Upper lobe of right lung (tissue), 1 donor: ENCODE data around the gene CDC20B. TPM values are rescaled to one million over a fixed set of nuclear protein-coding genes. Genes with fewer than 3 reads are reported as not detected.
"Not testable (repeated sequence)": the region's sequence is repeated elsewhere in the genome, so short reads cannot be mapped to it uniquely, and the experiment has no call there.

Source experiments
- ATAC-seq: fragments of 200-7000 bp; cut with Tn5 transposase; one replicate; pipeline ENCODE4 v1.9.1; 2020; ENCODE audit warnings: mild to moderate bottlenecking, moderate library complexity
- DNase-seq: peaks from one replicate; pipeline ENCODE4 v3.0.0-alpha.2; 2020
- H3K27ac ChIP-seq: fragments of 200-600 bp; one replicate; pipeline ENCODE4 v1.8.0; 2022
- H3K27me3 ChIP-seq: fragments of 200-600 bp; one replicate; pipeline ENCODE4 v1.8.0; 2022; ENCODE audit warnings: mild to moderate bottlenecking
- H3K36me3 ChIP-seq: fragments of 200-600 bp; one replicate; pipeline ENCODE4 v1.8.0; 2022
- H3K4me1 ChIP-seq: fragments of 200-600 bp; one replicate; pipeline ENCODE4 v1.8.0; 2022
- H3K4me3 ChIP-seq: fragments of 200-600 bp; one replicate; pipeline ENCODE4 v1.8.0; 2022; ENCODE audit warnings: mild to moderate bottlenecking
- H3K9me3 ChIP-seq: fragments of 200-600 bp; one replicate; pipeline ENCODE4 v1.8.0; 2022
- intact Hi-C: fragments of 100-400 bp; cut with DNase I; formaldehyde crosslinking; loops from one replicate; pipeline ENCODE4 v1.11.0; 2022
- total RNA-seq: library from RNA; stranded (reverse); fragmentation: NEBNext Ultra II Directional; extraction: Animal tissue kit (Norgen Biotek cat#: 25700); gene quantifications from one replicate; pipeline ENCODE4 v1.2.1, GENCODE V29; 2021
- TF ChIP-seq, protein P1 (sequence below): fragments of 200-600 bp; IDR thresholded peaks from one replicate; pipeline ENCODE4 v1.8.0; 2022; ENCODE audit warnings: antibody characterized with exemption
- donor health status: DM: no; HTN: yes; CAD: no; lungs with severe emphysema.

Gene CDC20B
- total RNA-seq, 1 donor from 2014 or later, result not detected

- DNase-seq (no peak), ATAC-seq (no peak)
- Histone ChIP-seq H3K36me3 (no peaks in the 10 kb centered on the region), H3K4me1 (no peaks in the 10 kb centered on the region), H3K27me3 (no peaks in the 10 kb centered on the region), H3K4me3 (no peak overlapping the region), H3K9me3 (no peaks in the 10 kb centered on the region), H3K27ac (no peak overlapping the region)
- TF ChIP-seq, protein P1, sequence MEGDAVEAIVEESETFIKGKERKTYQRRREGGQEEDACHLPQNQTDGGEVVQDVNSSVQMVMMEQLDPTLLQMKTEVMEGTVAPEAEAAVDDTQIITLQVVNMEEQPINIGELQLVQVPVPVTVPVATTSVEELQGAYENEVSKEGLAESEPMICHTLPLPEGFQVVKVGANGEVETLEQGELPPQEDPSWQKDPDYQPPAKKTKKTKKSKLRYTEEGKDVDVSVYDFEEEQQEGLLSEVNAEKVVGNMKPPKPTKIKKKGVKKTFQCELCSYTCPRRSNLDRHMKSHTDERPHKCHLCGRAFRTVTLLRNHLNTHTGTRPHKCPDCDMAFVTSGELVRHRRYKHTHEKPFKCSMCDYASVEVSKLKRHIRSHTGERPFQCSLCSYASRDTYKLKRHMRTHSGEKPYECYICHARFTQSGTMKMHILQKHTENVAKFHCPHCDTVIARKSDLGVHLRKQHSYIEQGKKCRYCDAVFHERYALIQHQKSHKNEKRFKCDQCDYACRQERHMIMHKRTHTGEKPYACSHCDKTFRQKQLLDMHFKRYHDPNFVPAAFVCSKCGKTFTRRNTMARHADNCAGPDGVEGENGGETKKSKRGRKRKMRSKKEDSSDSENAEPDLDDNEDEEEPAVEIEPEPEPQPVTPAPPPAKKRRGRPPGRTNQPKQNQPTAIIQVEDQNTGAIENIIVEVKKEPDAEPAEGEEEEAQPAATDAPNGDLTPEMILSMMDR, result no peak
- intact Hi-C loops, result no loop called here
These were observed 49.6 kb downstream of the CDC20B start for GRCh38 chr5:55123365-55123764.

DNA sequence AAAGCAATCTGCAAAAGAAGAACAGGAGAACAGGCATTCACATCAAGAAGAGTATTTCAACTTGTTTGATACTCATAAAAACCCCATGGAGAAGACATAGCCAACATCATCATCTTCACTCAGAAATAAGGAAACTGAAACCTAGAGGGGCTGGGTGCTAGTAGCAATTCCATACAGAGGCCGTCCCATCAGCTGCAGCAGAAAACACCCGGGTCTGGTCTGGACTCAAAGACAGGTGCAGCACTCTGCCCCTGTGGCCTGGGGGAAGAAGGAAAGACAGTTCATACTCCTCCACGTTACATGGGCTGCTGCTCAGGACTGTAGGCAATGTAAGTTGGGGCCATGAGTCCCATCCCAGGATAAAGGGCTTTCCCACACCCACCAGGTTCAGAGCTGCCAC lies 58.9 kb downstream of the CDC20B start:
- Histone ChIP-seq H3K36me3 (no peaks in the 10 kb centered on the region), H3K9me3 (no peaks in the 10 kb centered on the region), H3K4me1 (no peaks in the 10 kb centered on the region), H3K27me3 (no peaks in the 10 kb centered on the region), H3K27ac (no peak overlapping the region), H3K4me3 (no peak overlapping the region)
- ATAC-seq (no peak), DNase-seq (no peak)
- intact Hi-C loops, result no loop called here
- TF ChIP-seq, protein P1, result no peak

DNA sequence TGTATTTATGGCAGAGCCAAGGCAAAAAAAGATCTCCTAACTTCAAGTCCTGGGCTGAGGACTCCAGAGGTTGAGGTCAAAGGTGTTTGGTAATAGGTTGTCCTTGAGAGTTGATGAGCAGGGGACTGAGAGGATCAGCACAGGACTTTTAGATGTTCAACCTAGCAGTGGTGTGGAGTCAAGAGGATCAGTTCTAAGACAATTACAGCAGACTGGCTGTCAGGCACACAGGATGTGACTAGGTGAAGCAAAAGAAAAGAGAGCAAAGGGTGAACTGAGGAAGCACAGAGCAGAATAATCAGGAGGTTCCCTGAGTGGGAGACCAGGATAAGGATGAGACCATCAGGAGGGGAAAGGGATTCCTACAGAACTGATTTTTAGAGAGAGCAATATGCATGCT lies 59.6 kb downstream of the CDC20B start:
- intact Hi-C loops, result no loop called here
- DNase-seq, result no peak
- no peaks in the 10 kb centered on the region for H3K27me3 ChIP-seq
- no peak overlapping the region for H3K27ac ChIP-seq
- ATAC-seq, result no peak
- no peak overlapping the region for H3K4me3 ChIP-seq
- TF ChIP-seq, protein P1, result no peak
- no peaks in the 10 kb centered on the region for H3K4me1 ChIP-seq
- H3K36me3 ChIP-seq, result no peaks in the 10 kb centered on the region
- H3K9me3 ChIP-seq, result no peaks in the 10 kb centered on the region

DNA sequence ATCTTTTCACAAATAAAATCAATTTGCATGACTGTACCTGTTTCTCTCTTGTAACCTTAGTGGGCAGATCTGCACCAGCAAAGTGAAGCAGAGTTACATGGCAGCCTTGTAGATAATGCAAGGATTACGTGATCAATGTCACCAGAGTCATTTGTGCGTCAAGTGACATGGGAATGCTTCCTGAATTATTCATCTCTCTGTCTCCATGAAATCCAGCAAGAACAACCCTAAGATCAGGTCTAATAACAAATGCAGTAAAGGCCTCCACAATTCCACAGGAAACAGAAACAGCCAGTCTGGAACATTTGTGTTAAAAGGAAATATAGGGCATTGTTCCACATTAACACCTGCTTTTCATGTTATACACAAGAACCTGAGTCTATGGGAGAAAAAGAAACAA lies 62.8 kb downstream of the CDC20B start:
- Histone ChIP-seq H3K27me3 (no peaks in the 10 kb centered on the region), H3K27ac (no peak overlapping the region), H3K9me3 (no peaks in the 10 kb centered on the region), H3K4me3 (no peak overlapping the region), H3K4me1 (no peaks in the 10 kb centered on the region), H3K36me3 (no peaks in the 10 kb centered on the region)
- DNase-seq (no peak), ATAC-seq (no peak)
- TF ChIP-seq, protein P1, result no peak
- intact Hi-C loops, result no loop called here

DNA sequence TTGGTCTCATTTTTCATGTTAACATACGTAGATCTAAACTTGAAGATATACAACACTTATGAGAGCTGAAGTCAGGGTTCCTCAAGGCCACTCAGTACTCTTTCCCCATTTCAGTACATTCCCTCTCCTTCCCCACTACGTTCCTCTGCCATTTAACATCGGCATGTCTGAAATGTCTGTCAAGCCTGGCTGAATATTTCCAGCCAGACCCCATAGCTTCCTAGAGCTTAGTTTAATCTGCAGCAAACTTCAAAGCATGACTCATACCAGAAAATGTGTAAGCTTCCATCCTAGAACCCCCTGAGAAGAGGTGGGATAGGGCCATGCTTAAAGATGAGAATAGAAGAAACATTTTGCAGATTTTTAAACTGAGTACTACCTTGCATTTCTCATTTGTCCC lies 64.3 kb downstream of the CDC20B start:
- ATAC-seq (no peak), DNase-seq (no peak)
- intact Hi-C loops, result no loop called here
- Histone ChIP-seq H3K9me3 (no peaks in the 10 kb centered on the region), H3K4me1 (no peaks in the 10 kb centered on the region), H3K27me3 (no peaks in the 10 kb centered on the region), H3K36me3 (no peaks in the 10 kb centered on the region), H3K27ac (no peak overlapping the region), H3K4me3 (no peak overlapping the region)
- TF ChIP-seq, protein P1, result no peak

GRCh38 chr5:55105976-55106375 lies 67.0 kb downstream of the CDC20B start:
- H3K27ac ChIP-seq, intact Hi-C loops, H3K4me3 ChIP-seq, H3K27me3 ChIP-seq, H3K9me3 ChIP-seq, ATAC-seq, H3K36me3 ChIP-seq, DNase-seq, H3K4me1 ChIP-seq: not testable (repeated sequence)
